HG02840 (cell line): ENCODE results near the gene BLCAP.

Experiments used
- ATAC-seq: cut with Tn5 transposase; IDR thresholded peaks from one replicate; pipeline ENCODE4 v1.9.1; 2021; ENCODE audit warnings: mild to moderate bottlenecking, moderate library complexity, moderate number of reproducible peaks; ENCODE audit not compliant: unreplicated experiment, low FRiP score

The BLCAP gene

DNA sequence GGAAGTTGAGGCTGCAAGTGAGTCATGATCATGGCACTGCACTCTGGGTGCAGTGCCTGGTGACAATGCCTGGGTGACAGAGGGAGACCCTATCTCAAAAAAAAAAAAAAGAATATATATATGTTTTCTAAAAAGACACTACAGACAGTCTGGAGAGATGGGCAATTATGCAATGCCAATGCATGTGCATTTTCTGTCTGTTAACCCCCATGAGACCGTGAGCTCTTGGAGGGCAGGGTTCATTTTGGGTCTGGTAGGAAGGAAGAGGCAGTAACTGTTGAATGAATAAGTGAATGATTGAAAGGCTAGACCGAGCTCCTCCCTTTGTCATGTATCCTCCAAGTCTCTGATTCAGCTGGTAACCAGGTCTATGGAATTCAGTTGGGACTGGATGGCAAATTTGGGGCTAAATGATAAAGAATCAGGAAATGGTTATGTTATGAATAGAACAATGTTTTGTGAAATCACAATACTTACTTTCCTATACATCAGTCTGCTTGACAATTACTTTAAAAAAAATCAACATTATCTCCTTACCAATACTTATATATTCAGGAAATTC is 5.6 kb upstream of the BLCAP start:
- no peak for ATAC-seq

DNA sequence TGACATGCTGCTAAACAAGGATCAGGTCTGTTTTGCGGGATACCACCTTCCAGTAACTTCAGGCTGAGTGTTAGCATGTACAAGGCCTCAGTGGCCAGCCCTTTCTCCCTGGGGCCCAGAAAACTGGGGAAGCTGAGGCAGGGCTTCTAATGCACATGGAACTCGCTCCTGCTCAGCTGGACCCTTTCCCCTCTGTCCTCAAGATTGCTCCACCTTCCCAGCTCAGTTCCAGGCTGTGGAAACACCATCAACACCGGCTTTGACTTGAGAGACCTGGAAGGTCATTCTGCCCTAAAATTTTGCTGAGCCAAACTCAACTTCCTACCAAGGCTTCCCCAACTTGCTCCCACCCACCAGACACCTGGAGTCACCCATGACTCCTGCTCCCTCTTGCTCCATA is 4.2 kb upstream of the BLCAP start:
- ATAC-seq, result no peak

DNA sequence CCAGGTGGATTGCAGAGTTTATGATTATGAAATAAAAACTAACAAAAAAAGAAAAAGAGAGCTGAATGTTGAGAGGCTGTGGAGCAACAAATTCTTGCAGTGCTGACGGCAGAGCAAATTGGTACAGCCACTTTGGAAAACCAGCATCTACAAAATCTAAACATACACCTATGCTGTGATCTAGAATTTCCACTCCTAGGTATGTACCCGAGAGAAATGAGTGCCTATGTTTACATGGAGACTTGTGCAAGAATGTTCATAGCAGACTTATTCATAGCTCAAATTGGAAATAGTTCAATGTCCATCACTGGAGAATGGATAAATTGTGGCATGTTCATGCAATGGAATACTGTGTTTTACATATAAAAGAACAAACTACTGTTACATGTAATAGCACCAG is 3.0 kb upstream of the BLCAP start:
- ATAC-seq, result no peak

DNA sequence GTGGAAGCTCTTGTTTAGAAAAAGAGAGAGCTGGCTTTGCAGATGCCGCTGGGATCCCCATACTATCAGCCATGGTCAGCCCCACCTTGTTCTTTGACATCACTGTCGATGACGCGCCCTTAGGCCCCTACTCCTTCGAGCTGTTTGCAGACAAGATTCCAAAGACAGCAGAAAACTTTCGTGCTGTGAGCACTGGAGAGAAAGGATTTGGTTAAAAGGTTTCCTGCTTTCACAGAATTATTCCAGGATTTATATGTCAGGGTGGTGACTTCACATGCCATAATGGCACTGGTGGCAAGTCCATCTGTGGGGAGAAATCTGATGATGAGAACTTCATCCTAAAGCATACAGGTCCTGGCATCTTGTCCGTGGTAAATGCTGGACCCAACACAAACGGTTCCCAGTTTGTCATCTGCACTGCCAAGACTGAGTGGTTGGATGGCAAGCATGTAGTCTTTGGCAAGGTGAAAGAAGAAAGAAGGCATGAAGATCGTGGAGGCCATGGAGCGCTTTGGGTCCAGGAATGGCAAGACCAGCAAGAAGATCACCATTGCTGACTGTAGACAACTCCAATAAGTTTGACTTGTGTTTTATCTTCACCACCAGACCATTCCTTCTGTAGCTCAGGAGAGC is 2.4 kb upstream of the BLCAP start:
- ATAC-seq, result no peak

DNA sequence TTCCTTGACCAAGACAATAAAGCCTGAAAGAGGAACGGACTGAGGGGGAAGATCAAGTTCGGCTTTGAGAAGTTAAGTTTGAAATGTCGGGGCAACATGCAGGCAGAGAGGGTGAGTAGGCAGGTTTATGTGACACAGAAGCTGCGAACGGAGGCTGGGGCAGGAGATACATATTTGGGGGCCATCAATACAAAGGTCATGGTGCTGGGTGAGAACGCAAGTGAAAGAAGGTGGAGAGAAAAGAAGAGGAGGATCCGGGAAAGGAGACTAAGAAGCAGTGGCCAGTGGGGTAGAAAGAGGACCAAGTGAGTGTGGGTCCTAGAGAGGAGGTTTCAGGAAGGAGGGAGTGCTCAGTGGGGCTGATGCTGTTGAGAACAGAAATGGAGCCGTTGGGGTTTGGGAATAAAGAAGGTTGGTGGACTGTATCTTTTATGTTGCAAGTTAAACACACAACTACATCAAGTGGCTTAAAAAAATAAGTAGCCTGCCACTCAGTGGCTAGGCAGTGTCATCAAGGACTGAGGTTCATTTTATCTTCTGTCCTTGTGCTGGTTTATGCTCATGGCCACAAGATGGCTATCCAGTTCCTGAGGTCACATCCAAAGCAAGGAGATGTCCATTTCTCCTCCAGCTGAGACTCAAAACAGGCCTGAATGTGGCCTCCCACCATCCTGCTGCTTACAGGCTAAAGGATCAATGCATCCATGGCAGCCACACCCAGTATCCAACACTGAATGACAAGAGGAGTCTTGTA is 1.7 kb upstream of the BLCAP start:
- ATAC-seq, result no peak

DNA sequence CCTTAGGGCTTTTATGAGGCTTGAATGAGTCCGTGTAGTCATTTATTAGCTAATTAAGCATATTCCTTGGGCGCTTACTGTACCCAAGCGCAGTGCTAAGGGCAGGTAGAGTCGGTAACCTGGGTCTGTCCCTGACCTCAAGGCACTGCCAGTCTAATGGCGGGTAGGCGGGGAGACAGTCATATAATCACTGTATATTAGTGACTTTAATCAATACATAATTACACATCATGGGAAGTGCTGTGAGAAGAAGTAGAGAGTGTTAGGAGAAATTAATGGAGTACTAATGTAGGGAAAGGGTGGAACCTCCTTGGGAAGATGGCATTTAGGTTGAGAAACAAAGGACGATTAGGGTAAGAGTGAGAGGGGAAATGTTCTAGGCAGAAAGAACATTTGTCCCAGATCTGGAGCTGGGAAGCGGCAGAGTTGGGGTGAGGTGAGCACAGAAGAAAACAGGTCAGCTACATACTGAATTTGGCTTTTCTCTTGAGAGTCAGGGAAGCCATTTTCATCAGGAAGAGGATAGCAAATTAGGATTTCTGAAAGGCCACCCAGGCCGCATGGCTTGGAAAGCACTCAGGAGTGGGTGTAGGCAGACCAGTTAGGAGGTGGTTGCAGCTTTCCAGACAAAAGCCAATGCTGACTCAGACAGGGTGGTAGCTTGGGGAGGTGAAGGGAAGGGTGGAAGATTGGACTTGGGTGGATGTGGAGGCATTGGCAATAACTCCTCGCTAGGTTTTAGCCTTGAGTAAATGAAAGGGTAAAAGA is 954 bp upstream of the BLCAP start:
- no peak for ATAC-seq

DNA sequence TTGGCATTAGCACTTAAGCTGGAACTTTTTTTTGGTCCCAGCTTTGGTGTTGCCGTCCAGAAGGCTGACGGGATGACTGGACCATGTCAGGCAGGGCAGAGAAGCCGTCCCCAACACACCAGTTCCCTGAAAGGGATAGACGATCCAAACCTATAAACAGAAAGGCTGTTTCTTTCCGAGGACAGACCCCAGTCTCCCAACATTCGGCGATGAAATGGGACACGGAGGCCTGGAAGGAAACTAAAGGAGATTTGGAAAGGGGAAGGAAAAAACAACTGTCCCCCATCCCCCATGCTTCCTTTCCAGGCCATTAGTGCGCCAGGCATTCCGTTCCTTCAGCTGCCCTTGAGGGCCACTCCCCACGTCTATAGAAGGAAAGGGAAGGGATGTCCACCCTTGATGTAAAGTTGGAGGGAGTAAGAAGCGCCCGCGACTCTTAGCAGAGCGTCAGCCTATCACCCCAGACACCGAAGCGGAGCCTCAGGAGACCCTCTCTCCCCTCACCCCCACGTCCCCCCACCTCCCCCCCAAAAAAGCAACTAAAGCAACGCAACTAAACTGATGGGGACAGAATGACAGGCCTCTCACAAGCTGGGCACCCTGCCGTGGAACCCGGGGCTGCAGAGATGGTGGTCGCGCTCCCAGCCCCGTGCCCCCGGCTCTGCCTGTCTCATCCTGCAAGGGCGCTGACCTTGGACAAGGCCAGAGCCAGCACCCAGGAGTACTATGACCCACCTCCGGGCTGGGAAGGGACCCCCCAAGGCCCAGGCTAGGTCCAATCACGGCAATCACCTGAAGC is 638 bp downstream of the BLCAP start:
- no peak for ATAC-seq

DNA sequence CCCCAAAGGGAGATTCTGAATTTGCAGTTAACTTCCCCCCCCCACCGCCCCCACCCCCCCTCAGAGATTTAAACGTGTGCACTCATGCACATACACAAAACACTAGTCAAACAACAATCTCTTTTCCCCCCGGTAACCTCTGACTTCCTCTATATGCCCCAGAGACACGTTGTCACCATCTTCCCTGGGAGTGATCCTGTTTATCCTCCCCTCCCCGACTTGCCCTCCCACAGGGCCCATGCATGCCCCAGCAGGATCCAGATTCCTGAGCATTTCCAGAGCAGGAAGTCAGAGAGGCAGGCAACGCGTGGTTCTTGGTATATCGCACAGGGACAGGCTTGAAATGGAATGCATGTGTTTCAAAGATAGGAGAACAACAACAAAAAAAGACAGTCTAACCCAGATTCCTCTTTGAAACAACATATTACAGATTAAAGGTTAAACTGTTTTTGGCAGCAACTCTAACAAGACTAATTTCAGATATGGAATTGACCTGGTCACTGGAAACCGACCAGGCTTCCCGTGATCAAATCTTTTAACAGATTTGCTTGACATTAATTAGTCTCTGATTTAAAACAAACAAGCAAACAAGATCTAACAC is 1.3 kb downstream of the BLCAP start:
- no peak for ATAC-seq

DNA sequence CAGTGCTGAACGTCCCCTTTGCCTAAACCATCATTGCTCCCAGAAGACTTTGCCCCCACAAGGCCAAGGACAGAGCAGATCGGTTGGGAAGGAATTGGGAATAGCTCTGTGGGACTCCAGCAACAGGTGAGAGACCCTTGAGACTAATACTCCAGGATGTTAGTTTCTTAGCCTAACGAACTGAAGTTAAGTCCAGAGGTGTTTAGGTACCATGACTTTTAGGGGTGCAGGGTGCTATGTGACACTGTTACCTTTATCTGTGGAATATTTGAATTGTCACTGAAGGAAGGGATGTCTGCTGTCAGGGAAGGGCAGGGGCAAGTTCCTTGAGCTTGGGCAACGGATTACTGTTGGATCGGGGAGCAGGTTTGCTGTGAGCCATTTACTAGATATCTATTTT is 1.9 kb downstream of the BLCAP start:
- no peak for ATAC-seq

DNA sequence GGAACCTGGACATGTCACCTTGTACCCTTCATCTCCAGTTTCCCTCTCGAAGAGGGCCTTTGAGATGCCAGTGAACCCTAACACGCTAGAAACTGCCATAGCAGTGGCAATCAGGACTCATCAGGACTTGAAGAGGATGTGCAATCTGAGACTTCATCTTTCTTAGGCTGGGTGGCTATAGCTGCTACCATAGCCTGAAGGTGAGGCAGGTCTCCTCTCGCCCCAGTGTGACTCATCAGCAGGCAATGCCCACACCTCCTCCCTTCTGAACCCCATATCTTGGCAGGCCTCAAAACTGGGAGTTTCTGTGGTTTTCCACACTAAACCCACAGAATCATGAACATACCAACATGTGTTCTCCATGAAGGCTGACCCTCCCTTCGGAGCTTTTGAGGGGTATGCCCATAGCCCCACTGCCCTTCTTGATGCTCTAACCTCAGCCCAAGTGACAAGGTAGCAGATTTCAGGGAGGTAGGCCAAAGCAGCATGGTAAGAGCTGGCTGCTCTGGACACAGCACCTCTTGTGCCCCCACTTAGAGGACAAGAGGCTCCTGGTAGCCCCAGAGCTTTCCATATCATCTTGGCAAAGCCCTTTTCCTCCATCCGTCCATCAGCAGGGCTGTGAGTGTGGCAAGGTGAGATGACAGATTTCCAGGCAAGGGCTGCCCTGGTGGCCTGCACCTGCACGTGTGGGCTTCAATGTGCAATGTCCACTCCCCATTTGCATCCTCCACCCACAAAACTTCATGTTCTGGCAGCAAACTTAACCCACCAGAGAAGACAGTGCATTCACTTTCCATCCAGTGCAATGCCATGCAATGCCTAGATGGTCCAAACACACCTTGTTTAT is 2.6 kb downstream of the BLCAP start:
- ATAC-seq, result no peak

DNA sequence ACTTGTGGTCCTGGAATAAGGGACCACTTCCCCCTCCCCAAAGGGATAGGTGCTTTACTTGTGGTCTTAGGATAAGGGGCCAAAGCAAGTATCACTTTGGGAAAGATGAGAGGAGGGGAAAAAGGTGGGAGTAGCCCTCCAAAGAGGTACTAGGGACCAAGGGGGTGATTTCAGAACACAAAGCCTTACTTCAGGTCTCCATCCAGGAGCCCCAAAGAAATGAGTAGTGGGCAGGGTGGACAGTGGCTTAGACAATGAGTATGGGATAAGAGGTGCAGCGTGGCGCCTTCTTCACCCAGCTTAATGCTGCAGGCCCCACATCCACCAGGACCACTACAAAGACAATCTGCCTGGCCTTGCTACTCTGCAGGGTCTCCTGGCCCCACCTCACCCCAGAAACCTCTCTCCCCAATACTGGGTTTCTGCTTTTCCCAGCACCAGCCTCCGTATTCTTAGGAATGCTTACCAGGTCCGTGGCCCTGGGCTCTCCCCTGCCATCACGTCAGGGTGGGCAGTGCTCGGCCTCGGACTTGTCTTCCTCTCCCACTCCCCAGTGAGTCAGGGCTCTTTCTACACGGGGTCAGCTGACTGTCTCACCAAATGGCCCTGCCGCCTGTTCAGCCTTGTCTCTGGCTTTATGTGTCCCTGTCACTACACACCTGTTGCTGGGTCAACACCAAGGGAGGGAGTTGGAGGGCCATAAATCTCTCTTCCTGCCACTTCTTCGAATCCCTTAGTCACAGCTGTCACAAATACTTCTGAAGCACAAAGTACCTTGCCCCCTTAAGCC is 3.6 kb downstream of the BLCAP start:
- ATAC-seq, result no peak

DNA sequence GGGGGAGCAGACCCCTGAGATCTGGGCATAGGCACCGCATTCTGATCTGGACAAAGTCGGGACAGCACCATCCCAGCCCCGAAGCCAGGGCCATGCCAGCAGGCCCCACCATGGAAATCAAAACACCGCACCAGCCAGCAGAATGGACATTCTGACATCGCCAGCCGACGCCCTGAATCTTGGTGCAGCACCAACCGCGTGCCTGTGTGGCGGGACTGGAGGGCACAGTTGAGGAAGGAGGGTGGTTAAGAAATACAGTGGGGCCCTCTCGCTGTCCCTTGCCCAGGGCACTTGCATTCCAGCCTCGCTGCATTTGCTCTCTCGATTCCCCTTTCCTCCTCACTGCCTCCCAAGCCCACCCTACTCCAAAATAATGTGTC is 4.7 kb downstream of the BLCAP start:
- ATAC-seq, result no peak

DNA sequence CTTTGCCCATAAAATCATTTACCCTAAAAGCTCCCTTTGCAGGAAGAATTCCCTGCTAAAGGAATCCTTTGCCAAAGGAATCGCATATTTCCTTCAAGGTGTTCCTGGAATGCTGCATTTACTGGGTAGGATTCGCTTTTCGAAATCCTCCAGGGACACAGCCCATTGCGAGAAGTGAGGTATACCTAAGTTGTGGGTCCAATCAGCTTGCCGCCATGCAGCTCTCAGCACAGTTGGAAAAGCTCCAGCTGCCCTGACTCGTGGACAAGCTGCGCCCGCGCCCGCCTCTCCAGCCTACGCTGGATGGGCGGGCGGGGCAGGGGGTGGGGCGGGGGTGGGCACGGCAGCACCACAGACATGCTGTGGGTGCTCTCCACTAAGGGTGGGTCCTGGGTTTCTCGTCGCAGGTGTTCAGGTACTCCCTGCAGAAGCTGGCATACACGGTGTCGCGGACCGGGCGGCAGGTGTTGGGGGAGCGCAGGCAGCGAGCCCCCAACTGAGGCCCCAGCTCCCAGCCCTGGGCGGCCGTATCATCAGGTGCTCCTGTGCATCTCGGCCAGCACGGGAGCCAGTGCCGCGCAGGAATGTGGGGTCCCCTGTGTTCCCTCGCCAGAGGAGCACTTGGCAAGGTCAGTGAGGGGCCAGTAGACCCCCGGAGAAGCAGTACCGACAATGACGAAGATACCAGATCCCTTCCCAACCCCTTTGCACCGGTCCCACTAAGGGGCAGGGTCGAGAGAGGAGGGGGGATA is 5.2 kb downstream of the BLCAP start:
- ATAC-seq, result no peak

DNA sequence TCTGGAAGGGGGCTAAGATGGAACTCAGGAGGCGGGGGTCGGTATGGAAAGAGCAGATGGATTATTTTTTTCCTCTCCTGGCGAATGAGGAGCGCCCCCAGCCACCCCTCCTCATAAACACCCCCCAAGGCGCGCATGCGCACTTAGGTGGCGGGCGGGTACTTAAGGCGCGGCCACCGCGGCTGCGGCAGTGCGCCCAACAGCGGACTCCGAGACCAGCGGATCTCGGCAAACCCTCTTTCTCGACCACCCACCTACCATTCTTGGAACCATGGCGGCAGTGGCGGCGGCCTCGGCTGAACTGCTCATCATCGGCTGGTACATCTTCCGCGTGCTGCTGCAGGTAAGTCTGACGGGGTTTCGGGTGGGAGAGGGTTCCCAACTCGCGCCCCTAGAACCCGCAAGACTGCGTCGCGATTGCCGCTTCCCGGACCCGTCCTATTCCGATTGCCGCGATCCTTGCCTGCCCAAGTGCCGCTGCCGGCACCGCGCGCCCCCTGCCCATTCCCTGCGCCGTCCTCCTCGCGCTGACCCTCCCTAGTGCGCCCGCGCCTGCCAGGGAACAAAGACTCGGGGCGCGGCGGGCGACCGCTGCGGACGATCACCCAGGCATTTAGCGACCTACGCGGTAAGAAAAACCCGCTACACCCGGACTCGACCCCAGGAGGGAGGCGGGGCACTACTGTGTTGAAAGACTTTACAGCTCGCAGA is 6.5 kb downstream of the BLCAP start, which contains the start of gene NNAT:
NNAT (plus strand) TSS at position 190 of the 711 bp plus-strand sequence; CDS start at position 272, 82 bp downstream.
- no peak for ATAC-seq

DNA sequence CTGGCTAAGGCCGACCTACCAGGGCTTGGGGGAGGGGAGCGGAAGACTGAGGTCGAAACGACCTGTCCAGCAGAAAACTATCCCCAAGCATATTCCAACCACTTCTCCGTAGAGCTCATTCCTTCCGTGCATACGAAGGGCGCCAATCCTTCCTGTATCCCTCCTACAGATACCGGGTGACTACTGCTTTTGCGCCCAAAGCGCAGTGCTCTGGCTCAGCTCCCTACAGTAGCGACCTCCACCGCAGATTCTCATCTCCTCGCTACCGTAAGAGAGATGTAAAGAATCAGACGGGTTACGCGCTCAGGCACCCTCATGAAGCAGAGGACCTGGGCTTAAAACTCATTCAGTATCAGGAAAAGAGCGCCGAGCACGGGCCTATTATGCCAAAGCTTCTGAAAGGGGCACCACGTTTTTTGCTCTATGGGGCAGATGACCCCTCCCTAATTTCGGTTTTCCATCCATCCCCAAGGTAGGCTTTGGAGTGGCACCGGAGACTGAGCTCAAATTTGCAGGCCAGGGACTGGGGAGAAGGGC is 7.2 kb downstream of the BLCAP start:
- no peak for ATAC-seq

DNA sequence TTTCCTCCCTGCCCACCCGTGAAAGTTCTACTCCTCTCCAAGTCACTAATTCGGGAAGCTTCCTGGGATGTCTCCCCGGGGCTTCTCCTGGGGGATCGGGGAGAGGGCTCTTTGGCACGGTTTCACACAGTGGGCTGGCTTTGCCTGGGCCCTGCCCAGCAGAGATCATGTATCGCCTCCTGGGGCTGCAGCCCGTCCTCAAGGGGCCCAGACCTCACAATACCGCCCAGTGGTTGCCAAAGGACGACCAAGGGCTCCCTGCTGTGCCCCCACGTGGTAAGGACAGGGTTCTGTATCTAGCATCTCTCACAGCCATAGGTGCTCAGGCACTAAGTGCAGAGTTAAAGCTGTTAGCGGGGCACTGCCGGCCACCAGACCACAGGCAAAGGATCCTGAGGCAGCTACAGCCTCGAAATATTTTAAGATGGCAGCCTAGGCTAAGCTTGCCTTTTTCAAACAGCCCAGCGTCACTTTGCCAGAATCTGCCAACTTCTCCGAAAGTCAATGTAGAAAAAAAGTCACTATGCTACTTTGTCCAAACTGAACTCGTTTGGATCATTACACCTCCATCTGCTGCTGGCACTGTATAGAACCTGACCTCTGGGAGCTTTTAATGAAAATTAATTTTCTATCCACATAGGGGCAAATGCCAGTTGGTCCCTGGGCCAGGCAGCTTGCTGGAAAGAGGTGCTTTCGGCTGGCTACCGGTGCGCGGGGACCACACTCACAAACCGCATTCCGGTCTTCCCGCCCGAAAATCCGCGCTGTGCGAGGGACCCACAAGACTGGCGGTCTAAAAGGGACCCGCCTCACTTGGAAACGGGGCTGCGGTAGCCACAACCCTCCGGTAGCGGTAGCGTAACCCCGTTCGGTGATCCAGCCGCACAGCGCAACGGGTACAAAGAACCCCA is 7.9 kb downstream of the BLCAP start:
- no peak for ATAC-seq
